ENCODE results near the gene NRP2. TPM values are rescaled to one million over a fixed set of nuclear protein-coding genes. Genes with fewer than 3 reads are reported as not detected.

Gene NRP2
- polyA plus RNA-seq, 2 donors, result 6.9 to 11.1 TPM

- H3K27ac ChIP-seq (ENCODE audit: low read depth in 2 of 2, low read length in 1 of 2), result no peak overlapping the region
- no peaks in the 10 kb centered on the region for H3K9me3 ChIP-seq (ENCODE audit: control insufficient read depth in 2 of 2, insufficient read depth in 1 of 2, low read depth in 1 of 2, low read length in 1 of 2)
- WGBS, 2 donors, result 90 to 94% methylated on average over 5 of the region's 5 CpGs
- peaks cover 0 to 2% of the 10 kb centered on the region in 2 donors for H3K4me1 ChIP-seq (ENCODE audit: control insufficient read depth in 2 of 2, insufficient read depth in 2 of 2, low read length in 1 of 2)
- no peaks in the 10 kb centered on the region for H3K27me3 ChIP-seq (ENCODE audit: control insufficient read depth in 1 of 2, insufficient read depth in 2 of 2, low read length in 2 of 2)
- H3K4me3 ChIP-seq (ENCODE audit: low read depth in 1 of 2, low read length in 2 of 2), result no peak overlapping the region
- peaks cover 0 to 14% of the 10 kb centered on the region in 2 donors for H3K36me3 ChIP-seq (ENCODE audit: control insufficient read depth in 2 of 2, insufficient read depth in 2 of 2, low read length in 1 of 2)
Observed at GRCh38 chr2:205725059-205725458, 42.8 kb downstream of the NRP2 start.

DNA sequence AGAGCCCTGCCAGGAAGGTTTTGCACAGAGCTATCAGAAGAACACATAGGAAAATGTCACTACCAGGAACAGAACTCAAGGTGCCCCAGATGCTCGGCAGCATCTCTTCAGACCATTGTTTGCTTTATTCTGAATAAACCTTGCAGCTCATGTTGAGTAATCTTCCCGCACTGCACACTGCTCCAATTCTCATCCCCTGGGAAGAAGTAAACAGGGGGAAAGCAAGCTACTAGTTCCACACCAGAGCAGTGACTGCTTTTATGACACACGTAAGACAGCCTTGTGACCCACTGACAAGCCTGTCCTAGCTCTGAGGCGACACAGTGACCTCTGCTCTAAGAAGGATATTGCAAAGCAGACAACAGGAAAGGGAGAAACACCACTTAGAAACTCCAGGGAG lies 44.2 kb downstream of the NRP2 start:
- no peaks in the 10 kb centered on the region for H3K27me3 ChIP-seq (ENCODE audit: control insufficient read depth in 1 of 2, insufficient read depth in 2 of 2, low read length in 2 of 2)
- no peaks in the 10 kb centered on the region for H3K9me3 ChIP-seq (ENCODE audit: control insufficient read depth in 2 of 2, insufficient read depth in 1 of 2, low read depth in 1 of 2, low read length in 1 of 2)
- no peaks in the 10 kb centered on the region for H3K4me1 ChIP-seq (ENCODE audit: control insufficient read depth in 2 of 2, insufficient read depth in 2 of 2, low read length in 1 of 2)
- no peak overlapping the region for H3K27ac ChIP-seq (ENCODE audit: low read depth in 2 of 2, low read length in 1 of 2)
- H3K36me3 ChIP-seq (ENCODE audit: control insufficient read depth in 2 of 2, insufficient read depth in 2 of 2, low read length in 1 of 2), result peaks cover 0 to 14% of the 10 kb centered on the region in 2 donors
- WGBS, 2 donors, result 80 to 91% methylated on average over 4 of the region's 4 CpGs
- H3K4me3 ChIP-seq (ENCODE audit: low read depth in 1 of 2, low read length in 2 of 2), result no peak overlapping the region

DNA sequence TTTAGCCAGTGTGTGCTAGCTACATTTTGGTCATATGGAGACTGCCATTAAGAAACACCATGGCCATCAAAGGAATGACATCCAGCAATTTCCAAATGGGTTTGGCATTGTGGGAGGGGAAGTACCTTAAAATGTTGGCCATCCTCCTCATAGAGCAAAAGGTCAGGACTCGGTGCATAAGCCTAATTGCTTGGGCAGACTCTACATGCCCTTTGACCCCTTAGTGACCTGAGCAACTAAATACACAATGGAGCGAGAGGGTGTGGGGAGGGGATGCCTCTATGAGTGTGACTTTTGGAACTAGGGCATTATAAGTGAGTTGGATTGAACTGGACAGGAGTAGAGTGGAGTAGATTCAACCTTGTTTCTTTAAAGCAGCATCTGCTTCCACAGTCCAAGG lies 44.9 kb downstream of the NRP2 start:
- Histone ChIP-seq H3K27ac (ENCODE audit: low read depth in 2 of 2, low read length in 1 of 2) (no peak overlapping the region), H3K27me3 (ENCODE audit: control insufficient read depth in 1 of 2, insufficient read depth in 2 of 2, low read length in 2 of 2) (no peaks in the 10 kb centered on the region), H3K4me3 (ENCODE audit: low read depth in 1 of 2, low read length in 2 of 2) (no peak overlapping the region), H3K9me3 (ENCODE audit: control insufficient read depth in 2 of 2, insufficient read depth in 1 of 2, low read depth in 1 of 2, low read length in 1 of 2) (no peaks in the 10 kb centered on the region), H3K4me1 (ENCODE audit: control insufficient read depth in 2 of 2, insufficient read depth in 2 of 2, low read length in 1 of 2) (no peaks in the 10 kb centered on the region), H3K36me3 (ENCODE audit: control insufficient read depth in 2 of 2, insufficient read depth in 2 of 2, low read length in 1 of 2) (peaks cover 0 to 14% of the 10 kb centered on the region in 2 donors)
- WGBS, 2 donors, result 84 to 90% methylated on average over 2 of the region's 2 CpGs

GRCh38 chr2:205728366-205728765 lies 46.1 kb downstream of the NRP2 start:
- Histone ChIP-seq H3K9me3 (ENCODE audit: control insufficient read depth in 2 of 2, insufficient read depth in 1 of 2, low read depth in 1 of 2, low read length in 1 of 2) (no peaks in the 10 kb centered on the region), H3K36me3 (ENCODE audit: control insufficient read depth in 2 of 2, insufficient read depth in 2 of 2, low read length in 1 of 2) (peaks cover 0 to 14% of the 10 kb centered on the region in 2 donors), H3K4me3 (ENCODE audit: low read depth in 1 of 2, low read length in 2 of 2) (no peak overlapping the region), H3K4me1 (ENCODE audit: control insufficient read depth in 2 of 2, insufficient read depth in 2 of 2, low read length in 1 of 2) (no peaks in the 10 kb centered on the region), H3K27ac (ENCODE audit: low read depth in 2 of 2, low read length in 1 of 2) (peak overlapping the region in 1 of 2 donors; percentile 25), H3K27me3 (ENCODE audit: control insufficient read depth in 1 of 2, insufficient read depth in 2 of 2, low read length in 2 of 2) (no peaks in the 10 kb centered on the region)
- 82 to 86% methylated on average over 7 of the region's 7 CpGs for WGBS, 2 donors

DNA sequence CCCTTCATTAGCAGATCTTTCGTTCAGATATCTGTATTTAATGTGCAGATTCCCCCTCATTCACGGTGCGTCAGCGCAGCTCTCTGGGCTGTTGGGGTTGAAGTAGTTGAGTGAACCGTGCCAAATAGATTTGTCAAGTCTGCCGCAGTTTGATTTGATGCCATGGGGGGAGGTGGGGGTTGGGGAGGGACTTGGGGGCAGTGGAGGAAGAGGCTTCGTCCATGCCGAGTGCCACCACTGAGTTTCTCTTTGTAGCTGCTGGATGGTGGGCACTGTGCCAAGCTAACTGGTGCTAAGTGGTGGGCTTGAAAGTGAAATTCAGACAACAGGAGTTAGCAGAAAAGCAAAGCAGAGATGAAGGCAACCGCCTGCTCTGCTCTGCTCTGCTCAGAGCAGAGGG lies 47.9 kb downstream of the NRP2 start:
- no peak overlapping the region for H3K4me3 ChIP-seq (ENCODE audit: low read depth in 1 of 2, low read length in 2 of 2)
- WGBS, 2 donors, result 77 to 79% methylated on average over 9 of the region's 9 CpGs
- peaks cover 4 to 11% of the 10 kb centered on the region in 2 donors for H3K36me3 ChIP-seq (ENCODE audit: control insufficient read depth in 2 of 2, insufficient read depth in 2 of 2, low read length in 1 of 2)
- H3K4me1 ChIP-seq (ENCODE audit: control insufficient read depth in 2 of 2, insufficient read depth in 2 of 2, low read length in 1 of 2), result no peaks in the 10 kb centered on the region
- no peaks in the 10 kb centered on the region for H3K9me3 ChIP-seq (ENCODE audit: control insufficient read depth in 2 of 2, insufficient read depth in 1 of 2, low read depth in 1 of 2, low read length in 1 of 2)
- H3K27ac ChIP-seq (ENCODE audit: low read depth in 2 of 2, low read length in 1 of 2), result peak overlapping the region in 1 of 2 donors; percentile 17
- no peaks in the 10 kb centered on the region for H3K27me3 ChIP-seq (ENCODE audit: control insufficient read depth in 1 of 2, insufficient read depth in 2 of 2, low read length in 2 of 2)

GRCh38 chr2:205730701-205731582 lies 48.6 kb downstream of the NRP2 start:
- H3K36me3 ChIP-seq (ENCODE audit: control insufficient read depth in 2 of 2, insufficient read depth in 2 of 2, low read length in 1 of 2), result peaks cover 4 to 8% of the 10 kb centered on the region in 2 donors
- H3K4me1 ChIP-seq (ENCODE audit: control insufficient read depth in 2 of 2, insufficient read depth in 2 of 2, low read length in 1 of 2), result no peaks in the 10 kb centered on the region
- H3K27ac ChIP-seq (ENCODE audit: low read depth in 2 of 2, low read length in 1 of 2), result peak overlapping the region; percentile 18 to 44
- WGBS, 2 donors, result 76 to 77% methylated on average over 9 of the region's 9 CpGs
- no peaks in the 10 kb centered on the region for H3K9me3 ChIP-seq (ENCODE audit: control insufficient read depth in 2 of 2, insufficient read depth in 1 of 2, low read depth in 1 of 2, low read length in 1 of 2)
- H3K27me3 ChIP-seq (ENCODE audit: control insufficient read depth in 1 of 2, insufficient read depth in 2 of 2, low read length in 2 of 2), result no peaks in the 10 kb centered on the region
- H3K4me3 ChIP-seq (ENCODE audit: low read depth in 1 of 2, low read length in 2 of 2), result no peak overlapping the region

GRCh38 chr2:205731583-205731981 lies 49.3 kb downstream of the NRP2 start:
- Histone ChIP-seq H3K4me1 (ENCODE audit: control insufficient read depth in 2 of 2, insufficient read depth in 2 of 2, low read length in 1 of 2) (no peaks in the 10 kb centered on the region), H3K36me3 (ENCODE audit: control insufficient read depth in 2 of 2, insufficient read depth in 2 of 2, low read length in 1 of 2) (peaks cover 4 to 5% of the 10 kb centered on the region in 2 donors), H3K4me3 (ENCODE audit: low read depth in 1 of 2, low read length in 2 of 2) (no peak overlapping the region), H3K27ac (ENCODE audit: low read depth in 2 of 2, low read length in 1 of 2) (peak overlapping the region in 1 of 2 donors; percentile 44), H3K9me3 (ENCODE audit: control insufficient read depth in 2 of 2, insufficient read depth in 1 of 2, low read depth in 1 of 2, low read length in 1 of 2) (no peaks in the 10 kb centered on the region), H3K27me3 (ENCODE audit: control insufficient read depth in 1 of 2, insufficient read depth in 2 of 2, low read length in 2 of 2) (no peaks in the 10 kb centered on the region)
- 68 to 69% methylated on average over 4 of the region's 4 CpGs for WGBS, 2 donors

- no peaks in the 10 kb centered on the region for H3K9me3 ChIP-seq (ENCODE audit: control insufficient read depth in 2 of 2, insufficient read depth in 1 of 2, low read depth in 1 of 2, low read length in 1 of 2)
- H3K27ac ChIP-seq (ENCODE audit: low read depth in 2 of 2, low read length in 1 of 2), result peak overlapping the region in 1 of 2 donors; percentile 11
- H3K4me1 ChIP-seq (ENCODE audit: control insufficient read depth in 2 of 2, insufficient read depth in 2 of 2, low read length in 1 of 2), result no peaks in the 10 kb centered on the region
- WGBS, 2 donors, result 84 to 85% methylated on average over 9 of the region's 9 CpGs
- peaks cover 4 to 5% of the 10 kb centered on the region in 2 donors for H3K36me3 ChIP-seq (ENCODE audit: control insufficient read depth in 2 of 2, insufficient read depth in 2 of 2, low read length in 1 of 2)
- H3K4me3 ChIP-seq (ENCODE audit: low read depth in 1 of 2, low read length in 2 of 2), result no peak overlapping the region
- no peaks in the 10 kb centered on the region for H3K27me3 ChIP-seq (ENCODE audit: control insufficient read depth in 1 of 2, insufficient read depth in 2 of 2, low read length in 2 of 2)
Observed at GRCh38 chr2:205732314-205732713, 50.0 kb downstream of the NRP2 start.

DNA sequence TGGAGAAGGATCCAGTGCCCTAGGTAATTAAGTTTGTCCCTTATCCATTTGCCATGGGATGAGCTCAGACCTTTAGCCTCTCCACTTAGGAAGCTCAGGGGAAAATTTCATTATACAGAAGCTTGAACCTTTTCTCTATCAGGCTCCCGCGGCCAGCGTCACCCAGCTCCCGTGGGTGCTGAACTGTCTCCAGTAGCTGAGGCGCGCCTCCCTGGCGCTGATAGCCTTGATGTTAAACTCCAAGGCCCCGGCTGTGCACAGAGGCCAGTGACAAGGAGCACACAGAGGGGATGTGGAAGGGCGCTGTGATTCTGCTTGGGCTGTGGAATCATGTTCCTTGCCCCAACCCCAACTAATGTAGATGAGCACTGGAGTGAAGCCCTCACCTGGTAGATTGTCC lies 50.8 kb downstream of the NRP2 start:
- WGBS, 2 donors, result 89 to 91% methylated on average over 9 of the region's 9 CpGs
- no peak overlapping the region for H3K4me3 ChIP-seq (ENCODE audit: low read depth in 1 of 2, low read length in 2 of 2)
- H3K27ac ChIP-seq (ENCODE audit: low read depth in 2 of 2, low read length in 1 of 2), result peak overlapping the region; percentile 28 to 30
- peaks cover 2 to 4% of the 10 kb centered on the region in 2 donors for H3K36me3 ChIP-seq (ENCODE audit: control insufficient read depth in 2 of 2, insufficient read depth in 2 of 2, low read length in 1 of 2)
- no peaks in the 10 kb centered on the region for H3K9me3 ChIP-seq (ENCODE audit: control insufficient read depth in 2 of 2, insufficient read depth in 1 of 2, low read depth in 1 of 2, low read length in 1 of 2)
- no peaks in the 10 kb centered on the region for H3K4me1 ChIP-seq (ENCODE audit: control insufficient read depth in 2 of 2, insufficient read depth in 2 of 2, low read length in 1 of 2)
- H3K27me3 ChIP-seq (ENCODE audit: control insufficient read depth in 1 of 2, insufficient read depth in 2 of 2, low read length in 2 of 2), result no peaks in the 10 kb centered on the region

- H3K27me3 ChIP-seq (ENCODE audit: control insufficient read depth in 1 of 2, insufficient read depth in 2 of 2, low read length in 2 of 2), result no peaks in the 10 kb centered on the region
- no peak overlapping the region for H3K4me3 ChIP-seq (ENCODE audit: low read depth in 1 of 2, low read length in 2 of 2)
- no peaks in the 10 kb centered on the region for H3K9me3 ChIP-seq (ENCODE audit: control insufficient read depth in 2 of 2, insufficient read depth in 1 of 2, low read depth in 1 of 2, low read length in 1 of 2)
- H3K27ac ChIP-seq (ENCODE audit: low read depth in 2 of 2, low read length in 1 of 2), result peak overlapping the region; percentile 28 to 58
- peaks cover 2 to 4% of the 10 kb centered on the region in 2 donors for H3K36me3 ChIP-seq (ENCODE audit: control insufficient read depth in 2 of 2, insufficient read depth in 2 of 2, low read length in 1 of 2)
- 76 to 88% methylated on average over 14 of the region's 14 CpGs for WGBS, 2 donors
- H3K4me1 ChIP-seq (ENCODE audit: control insufficient read depth in 2 of 2, insufficient read depth in 2 of 2, low read length in 1 of 2), result no peaks in the 10 kb centered on the region
Observed at GRCh38 chr2:205733648-205734047, 51.3 kb downstream of the NRP2 start.

Measured in esophagus (tissue), 2 donors.